Endodermal cell (in vitro differentiated cells): Measurements from ENCODE around the gene NUP88. TPM values are rescaled to one million over a fixed set of nuclear protein-coding genes. Genes with fewer than 3 reads are reported as not detected.

Experiments used
- DNase-seq: peaks from one replicate; pipeline ENCODE4 v3.0.0-alpha.2; 2017
- H3K27ac ChIP-seq: 2 replicates; pipeline ENCODE4 v1.5.1; 2013; ENCODE audit warnings: mild to moderate bottlenecking, low read depth, low read length, moderate library complexity
- H3K27me3 ChIP-seq: 2 replicates; pipeline ENCODE4 v1.6.1; 2013; ENCODE audit warnings: mild to moderate bottlenecking, low read length, moderate library complexity; ENCODE audit not compliant: insufficient read depth, control insufficient read depth, poor library complexity, severe bottlenecking
- H3K36me3 ChIP-seq: 2 replicates; pipeline ENCODE4 v1.7.0; 2013; ENCODE audit warnings: mild to moderate bottlenecking, low read length, moderate library complexity; ENCODE audit not compliant: control insufficient read depth, insufficient read depth
- H3K4me1 ChIP-seq: one replicate; pipeline ENCODE4 v1.7.0; 2013; ENCODE audit warnings: low read length; ENCODE audit not compliant: control insufficient read depth, insufficient read depth
- H3K4me3 ChIP-seq: 2 replicates; pipeline ENCODE4 v1.5.1; 2013; ENCODE audit warnings: mild to moderate bottlenecking, low read length, moderate library complexity
- H3K9ac ChIP-seq: 2 replicates; pipeline ENCODE4 v1.6.1; 2013; ENCODE audit warnings: mild to moderate bottlenecking, low read length, moderate library complexity; ENCODE audit not compliant: poor library complexity, severe bottlenecking; ENCODE audit errors: extremely low read depth
- H3K9me3 ChIP-seq: 2 replicates; pipeline ENCODE4 v1.6.1; 2013; ENCODE audit warnings: mild to moderate bottlenecking, low read length, moderate library complexity; ENCODE audit not compliant: control insufficient read depth
- H3K27ac Mint-ChIP-seq: 2 replicates; pipeline ENCODE4 v1.8.0; 2020; ENCODE audit warnings: mixed read lengths
- H3K27me3 Mint-ChIP-seq: 2 replicates; pipeline ENCODE4 v1.8.0; 2021; ENCODE audit warnings: mild to moderate bottlenecking, mixed read lengths; ENCODE audit not compliant: insufficient read depth
- H3K36me3 Mint-ChIP-seq: 2 replicates; pipeline ENCODE4 v1.8.0; 2020; ENCODE audit warnings: low read depth, mixed read lengths
- H3K4me1 Mint-ChIP-seq: 2 replicates; pipeline ENCODE4 v1.8.0; 2020; ENCODE audit warnings: mixed read lengths
- H3K4me3 Mint-ChIP-seq: 2 replicates; pipeline ENCODE4 v1.8.0; 2020; ENCODE audit warnings: mild to moderate bottlenecking, moderate library complexity, mixed read lengths
- H3K9me3 Mint-ChIP-seq: 2 replicates; pipeline ENCODE4 v1.8.0; 2020; ENCODE audit warnings: mild to moderate bottlenecking, mixed read lengths
- CTCF ChIP-seq: fragments of 200-600 bp; sonication (generic); conservative IDR thresholded peaks from 2 replicates; pipeline ENCODE4 v1.5.0; 2021; ENCODE audit warnings: antibody characterized with exemption, mild to moderate bottlenecking
- WGBS, 2 experiments: methylation state at CpG; one replicate each; pipeline versions ENCODE4 v1.1.5 to v1.1.7; 2013; ENCODE audit warnings: missing lambda C conversion rate in 2 of 2, mixed read lengths in 1 of 2; ENCODE audit not compliant: insufficient coverage in 1 of 2, insufficient read length in 1 of 2; 5-methylcytosine and 5-hydroxymethylcytosine counted together
- total RNA-seq, 2 donors: library from RNA; stranded (reverse); fragmentation: NEBNext Ultra II Directional in 1 of 2; extraction: Animal tissue kit (Norgen Biotek cat#: 25700) in 1 of 2; gene quantifications; 2 replicates in 1 of 2; 3 replicates in 1 of 2; pipeline ENCODE4 v1.2.1, GENCODE V29; 2021

Gene NUP88
- total RNA-seq, 2 donors from 2014 or later: 72.2 to 79.0 TPM

- Mint-ChIP-seq H3K36me3 (peaks cover 50% of the 10 kb centered on the region), H3K9me3 (no peaks in the 10 kb centered on the region), H3K27me3 (no peaks in the 10 kb centered on the region), H3K4me1 (peaks cover 4% of the 10 kb centered on the region), H3K27ac (no peak overlapping the region), H3K4me3 (no peak overlapping the region)
- no peak for DNase-seq
- Histone ChIP-seq H3K27me3 (no peaks in the 10 kb centered on the region), H3K9ac (no peak overlapping the region), H3K4me3 (no peak overlapping the region), H3K27ac (no peak overlapping the region), H3K9me3 (no peaks in the 10 kb centered on the region), H3K36me3 (peaks cover 46% of the 10 kb centered on the region), H3K4me1 (no peaks in the 10 kb centered on the region)
- TF ChIP-seq CTCF: no peak
- 97% methylated on average over 19 to 22 of the region's 22 CpGs for WGBS, 2 experiments
These were observed 24.7 kb upstream of the NUP88 start for GRCh38 chr17:5444209-5444608.

DNA sequence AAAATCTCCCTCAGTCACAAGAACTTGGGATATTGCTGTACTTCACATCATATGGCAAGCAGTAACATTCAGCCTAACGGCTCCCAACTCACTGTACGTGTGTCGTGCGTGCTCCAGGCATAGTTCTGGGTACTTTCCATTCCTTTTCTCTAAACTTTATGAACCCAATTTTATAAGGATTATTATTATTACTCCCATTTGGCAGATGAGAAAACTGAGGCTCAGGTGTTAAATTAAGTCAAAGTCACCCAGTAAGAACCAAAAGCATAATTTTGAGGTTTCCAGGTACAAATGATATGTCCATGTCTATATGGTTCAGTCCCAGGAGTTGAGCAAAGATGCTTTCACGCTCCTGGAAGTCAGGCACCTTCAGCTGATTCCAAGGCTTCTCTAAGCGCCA is 24.3 kb upstream of the NUP88 start:
- H3K27ac Mint-ChIP-seq: no peak overlapping the region
- Histone ChIP-seq H3K36me3 (peaks cover 41% of the 10 kb centered on the region), H3K9ac (no peak overlapping the region), H3K27ac (no peak overlapping the region), H3K9me3 (no peaks in the 10 kb centered on the region), H3K4me3 (no peak overlapping the region), H3K27me3 (no peaks in the 10 kb centered on the region), H3K4me1 (no peaks in the 10 kb centered on the region)
- peaks cover 46% of the 10 kb centered on the region for H3K36me3 Mint-ChIP-seq
- no peaks in the 10 kb centered on the region for H3K27me3 Mint-ChIP-seq
- no peaks in the 10 kb centered on the region for H3K9me3 Mint-ChIP-seq
- 91 to 94% methylated on average over 4 to 6 of the region's 6 CpGs for WGBS, 2 experiments
- H3K4me1 Mint-ChIP-seq: peaks cover 4% of the 10 kb centered on the region
- no peak for TF ChIP-seq CTCF
- H3K4me3 Mint-ChIP-seq: no peak overlapping the region
- no peak for DNase-seq

DNA sequence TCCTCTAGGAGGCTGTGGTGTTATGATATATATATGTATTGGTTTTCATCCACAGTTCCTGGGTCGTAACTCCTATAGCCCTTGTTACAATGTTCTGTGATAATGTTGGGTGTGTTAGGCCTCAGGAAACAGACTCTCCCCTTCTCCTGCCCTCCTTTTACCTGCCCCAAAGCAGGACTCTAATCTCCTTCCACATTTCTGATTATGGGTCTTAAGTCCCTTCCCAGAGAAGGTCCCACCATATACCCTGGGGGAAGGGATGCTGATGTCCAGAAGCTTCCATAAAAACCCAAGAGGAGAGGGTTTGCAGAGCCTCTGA is 19.9 kb upstream of the NUP88 start:
- H3K27ac ChIP-seq: peak overlapping the region; percentile 52
- peak overlapping the region; percentile 28 for H3K27ac Mint-ChIP-seq

More for the DNA sequence above, 19.9 kb upstream of the NUP88 start:
- no peaks in the 10 kb centered on the region for H3K27me3 ChIP-seq
- Mint-ChIP-seq H3K9me3 (no peaks in the 10 kb centered on the region), H3K4me1 (peaks cover 12% of the 10 kb centered on the region), H3K36me3 (peaks cover 42% of the 10 kb centered on the region), H3K27me3 (no peaks in the 10 kb centered on the region), H3K4me3 (peak overlapping the region; percentile 73)
- no peak for DNase-seq
- no CpG with 5 or more reads among the region's 1 CpG for WGBS, 2 experiments
- H3K9me3 ChIP-seq: no peaks in the 10 kb centered on the region
- no peaks in the 10 kb centered on the region for H3K4me1 ChIP-seq
- H3K36me3 ChIP-seq: peaks cover 49% of the 10 kb centered on the region
- TF ChIP-seq CTCF: peak; percentile 64
- peak overlapping the region; percentile 99 for H3K4me3 ChIP-seq
- H3K9ac ChIP-seq: no peak overlapping the region
